HepG2 (cell line): ENCODE results near the gene PMPCB. TPM values are rescaled to one million over a fixed set of nuclear protein-coding genes. Genes with fewer than 3 reads are reported as not detected.

Experiments used
- ATF7-NPFF ChIP-seq: sonication (generic); formaldehyde crosslinking; IDR thresholded peaks from 2 replicates; pipeline ENCODE4 v1.8.1; 2023; ENCODE audit warnings: mild to moderate bottlenecking, low read depth, missing genetic modification reagents, moderate library complexity
- GPN1 ChIP-seq: sonication (generic); formaldehyde crosslinking; IDR thresholded peaks from 2 replicates; pipeline ENCODE4 v1.5.1; 2020; ENCODE audit warnings: missing genetic modification reagents, borderline replicate concordance
- KLF11 ChIP-seq: IDR thresholded peaks from 2 replicates; pipeline ENCODE4 v1.6.1; 2016; ENCODE audit warnings: missing compliant biosample characterization
- KLF13 ChIP-seq: sonication (generic); formaldehyde crosslinking; IDR thresholded peaks from 2 replicates; pipeline ENCODE4 v1.4.0; 2020; ENCODE audit warnings: mild to moderate bottlenecking, missing genetic modification reagents
- LCORL ChIP-seq, 2 experiments: fragments of 450-650 bp in 1 of 2; sonication (generic) in 1 of 2; formaldehyde crosslinking in 1 of 2; IDR thresholded peaks; 2 replicates each; pipeline versions ENCODE4 v1.5.0 to v1.6.1; 2017 to 2020; ENCODE audit warnings: antibody characterized with exemption in 1 of 2, missing genetic modification reagents in 1 of 2
- PITX1 ChIP-seq: sonication (generic); formaldehyde crosslinking; IDR thresholded peaks from 2 replicates; pipeline ENCODE4 v1.5.1; 2020; ENCODE audit warnings: mild to moderate bottlenecking, missing genetic modification reagents
- RAD51 ChIP-seq: fragments of 450-650 bp; IDR thresholded peaks from 2 replicates; pipeline ENCODE4 v1.6.1; 2016; ENCODE audit warnings: borderline replicate concordance
- RBAK ChIP-seq: sonication (generic); formaldehyde crosslinking; IDR thresholded peaks from 2 replicates; pipeline ENCODE4 v1.5.1; 2020; ENCODE audit warnings: mild to moderate bottlenecking, missing genetic modification reagents
- RNF2 ChIP-seq: fragments of 450-650 bp; conservative IDR thresholded peaks from 2 replicates; pipeline ENCODE4 v1.6.1; 2016; ENCODE audit warnings: low read depth
- SIN3B ChIP-seq: fragments of 150-350 bp; IDR thresholded peaks from 2 replicates; pipeline ENCODE4 v1.6.1; 2014; ENCODE audit warnings: low read length
- SNAPC4 ChIP-seq: sonication (generic); formaldehyde crosslinking; IDR thresholded peaks from 2 replicates; pipeline ENCODE4 v1.4.0; 2020; ENCODE audit warnings: mild to moderate bottlenecking, missing genetic modification reagents
- STAG1 ChIP-seq: sonication (generic); formaldehyde crosslinking; IDR thresholded peaks from 2 replicates; pipeline ENCODE4 v1.4.0; 2020; ENCODE audit warnings: missing genetic modification reagents
- TFE3 ChIP-seq: IDR thresholded peaks from 2 replicates; pipeline ENCODE4 v1.6.1; 2016
- XRCC5 ChIP-seq: fragments of 200-400 bp; formaldehyde crosslinking; optimal IDR thresholded peaks from 2 replicates; pipeline ENCODE3; 2017; ENCODE audit warnings: mild to moderate bottlenecking, low read length
- ZBTB21 ChIP-seq: sonication (generic); formaldehyde crosslinking; IDR thresholded peaks from 2 replicates; pipeline ENCODE4 v1.4.0; 2020; ENCODE audit warnings: missing genetic modification reagents
- ZBTB38 ChIP-seq: sonication (generic); formaldehyde crosslinking; IDR thresholded peaks from 2 replicates; pipeline ENCODE4 v1.5.1; 2020; ENCODE audit warnings: mild to moderate bottlenecking, missing genetic modification reagents
- ZFP62 ChIP-seq: sonication (generic); formaldehyde crosslinking; IDR thresholded peaks from 2 replicates; pipeline ENCODE4 v1.4.0; 2020; ENCODE audit warnings: missing genetic modification reagents
- ZNF503 ChIP-seq: sonication (generic); formaldehyde crosslinking; IDR thresholded peaks from 2 replicates; pipeline ENCODE4 v1.4.0; 2020; ENCODE audit warnings: missing genetic modification reagents
- ZNF510 ChIP-seq: sonication (generic); formaldehyde crosslinking; IDR thresholded peaks from 2 replicates; pipeline ENCODE4 v1.4.0; 2020; ENCODE audit warnings: low read depth, mild to moderate bottlenecking, missing genetic modification reagents
- ZNF709 ChIP-seq: sonication (generic); formaldehyde crosslinking; IDR thresholded peaks from 2 replicates; pipeline ENCODE4 v1.5.0; 2020; ENCODE audit warnings: mild to moderate bottlenecking, missing genetic modification reagents
- ZNF713 ChIP-seq: sonication (generic); formaldehyde crosslinking; IDR thresholded peaks from 2 replicates; pipeline ENCODE4 v1.4.0; 2020; ENCODE audit warnings: mild to moderate bottlenecking, missing genetic modification reagents
- ZNF749 ChIP-seq: sonication (generic); formaldehyde crosslinking; IDR thresholded peaks from 2 replicates; pipeline ENCODE4 v1.8.0; 2022; ENCODE audit warnings: mild to moderate bottlenecking, missing genetic modification reagents, moderate library complexity, borderline replicate concordance
- ZNF782 ChIP-seq: sonication (generic); formaldehyde crosslinking; IDR thresholded peaks from 2 replicates; pipeline ENCODE4 v1.4.0; 2020; ENCODE audit warnings: missing genetic modification reagents, mild to moderate bottlenecking, borderline replicate concordance
- polyA plus RNA-seq, 8 experiments: library from polyadenylated mRNA; depleted of rRNA in 3 of 8; stranded (reverse) in 7 of 8; unstranded in 1 of 8; fragments of >200 nt; fragmentation: Illumina TruSeq in 4 of 8; extraction: Trizol in 4 of 8; gene quantifications; 2 replicates each; pipeline versions ENCODE4 v1.2.1 to v1.2.3, GENCODE V29; 2011 to 2016; ENCODE audit warnings: low read depth in 4 of 8, missing spikeins in 1 of 8, mixed read lengths in 1 of 8; ENCODE audit not compliant: insufficient read depth in 1 of 8
- total RNA-seq, 5 experiments: library from RNA; depleted of rRNA; stranded (reverse); fragments of >200 nt; fragmentation: Illumina TruSeq; extraction: Trizol; gene quantifications; 2 replicates each; pipeline ENCODE4 v1.2.3, GENCODE V29; 2016; ENCODE audit warnings: low read depth in 1 of 5

Gene PMPCB
- total and polyA plus RNA-seq, 2 of the 13 experiments (the other 11 are each of a cell fraction or from before 2014, with no cell fraction given), result 80.8 to 124 TPM

DNA sequence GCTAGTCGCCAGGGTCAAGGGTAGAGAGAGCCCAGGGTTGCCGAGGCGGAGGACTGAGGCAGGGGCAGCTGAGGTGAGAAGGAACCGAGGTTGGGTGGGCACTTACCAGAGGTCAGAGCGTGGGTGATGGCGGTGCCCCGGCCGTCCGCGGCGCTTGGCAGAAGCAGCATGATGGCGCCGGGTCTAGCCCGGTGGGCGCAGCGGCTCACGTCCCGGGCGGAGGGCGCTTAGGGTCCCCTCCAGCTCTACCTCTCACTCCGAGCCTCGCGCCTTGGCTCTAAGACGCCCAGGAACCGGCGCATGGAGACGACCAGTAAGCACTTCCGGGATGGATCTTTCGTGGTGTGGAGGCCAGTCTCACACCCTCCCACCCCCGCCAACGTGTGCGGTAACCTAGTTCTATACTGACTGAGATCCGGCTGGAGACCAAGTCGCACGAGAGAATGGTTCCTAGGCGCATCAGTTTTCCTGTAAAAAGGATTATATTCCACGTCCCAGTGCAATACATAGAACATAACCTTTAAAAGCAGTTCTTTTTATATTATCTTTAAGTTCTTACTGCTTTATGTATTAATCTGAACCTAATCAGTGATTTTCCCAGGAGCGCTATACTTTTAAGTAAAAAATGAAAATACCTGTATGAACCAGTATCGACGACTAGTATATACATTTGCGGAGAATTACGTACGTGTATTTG, 47.4 kb downstream of the PMPCB start, which contains the start of gene DNAJC2 (continued):
- TF ChIP-seq ZBTB21 (CRISPR knock-in tag), result no peak
- peak; percentile 80 for TF ChIP-seq ATF7-NPFF (CRISPR knock-in tag)
- TF ChIP-seq ZNF510 (CRISPR knock-in tag), result 0 out of 2 replicates have a peak, but pooled peaks have one; percentile 85
- TF ChIP-seq SIN3B, result peak; percentile 91
- TF ChIP-seq ZNF749, result peak; percentile 69; the same call in 1 of the 2 replicates
- no peak for TF ChIP-seq RAD51
- 0 out of 2 replicates have a peak, but pooled peaks have one; percentile 46 for TF ChIP-seq RNF2
- no peak for TF ChIP-seq ZNF782 (CRISPR knock-in tag)
- no peak for TF ChIP-seq ZFP62 (CRISPR knock-in tag)
- peak; percentile 64; the same call in 1 of the 2 replicates for TF ChIP-seq TFE3
- TF ChIP-seq LCORL (IDR thresholded peaks at IDR 0.05), result no peak
- peak; percentile 73 for TF ChIP-seq LCORL (CRISPR knock-in tag; IDR thresholded peaks at IDR 0.05)
- TF ChIP-seq SNAPC4 (CRISPR knock-in tag), result no peak
- peak; percentile 89 for TF ChIP-seq PITX1 (CRISPR knock-in tag)
- peak; percentile 81; the same call in 1 of the 2 replicates for TF ChIP-seq ZNF709
- no peak; the same call in 1 of the 2 replicates for TF ChIP-seq STAG1 (CRISPR knock-in tag)
- TF ChIP-seq KLF13 (CRISPR knock-in tag), result no peak
- TF ChIP-seq KLF11 (CRISPR knock-in tag), result peak; percentile 97; the same call in 1 of the 2 replicates
- TF ChIP-seq ZNF503 (CRISPR knock-in tag), result no peak
- no peak; the same call in none of the 2 replicates for TF ChIP-seq ZBTB38
- peak; percentile 86 for TF ChIP-seq XRCC5
- no peak for TF ChIP-seq ZNF713 (CRISPR knock-in tag)
- TF ChIP-seq RBAK (CRISPR knock-in tag), result no peak
- no peak for TF ChIP-seq GPN1 (CRISPR knock-in tag)
